GM19395 (cell line): ENCODE measurements around the gene ENTREP3.
"Not testable (repeated sequence)": the region's sequence is repeated elsewhere in the genome, so short reads cannot be mapped to it uniquely, and the experiment has no call there.

ENCODE experiments used
- ATAC-seq: cut with Tn5 transposase; IDR thresholded peaks from one replicate; pipeline ENCODE4 v1.9.1; 2021; ENCODE audit warnings: mild to moderate bottlenecking, moderate library complexity; ENCODE audit not compliant: unreplicated experiment

Gene ENTREP3

DNA sequence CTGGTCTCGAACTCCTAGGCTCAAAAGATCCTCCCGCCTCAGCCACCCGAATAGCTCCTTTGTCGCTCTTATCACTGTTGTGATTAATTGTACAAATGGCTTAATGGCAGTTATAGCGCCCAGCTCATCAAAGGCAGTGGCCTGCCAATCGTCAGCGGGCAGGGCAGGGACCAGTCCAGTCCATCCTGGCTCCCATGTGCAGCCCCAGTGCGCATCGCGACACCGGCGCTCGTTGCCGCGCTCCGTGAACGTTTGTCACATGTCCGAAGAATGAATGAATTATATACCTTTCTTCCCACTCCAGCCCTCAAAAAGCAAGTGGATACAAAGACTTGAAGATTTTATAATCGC is 28.4 kb downstream of the ENTREP3 start:
- peak; percentile 22 for ATAC-seq

DNA sequence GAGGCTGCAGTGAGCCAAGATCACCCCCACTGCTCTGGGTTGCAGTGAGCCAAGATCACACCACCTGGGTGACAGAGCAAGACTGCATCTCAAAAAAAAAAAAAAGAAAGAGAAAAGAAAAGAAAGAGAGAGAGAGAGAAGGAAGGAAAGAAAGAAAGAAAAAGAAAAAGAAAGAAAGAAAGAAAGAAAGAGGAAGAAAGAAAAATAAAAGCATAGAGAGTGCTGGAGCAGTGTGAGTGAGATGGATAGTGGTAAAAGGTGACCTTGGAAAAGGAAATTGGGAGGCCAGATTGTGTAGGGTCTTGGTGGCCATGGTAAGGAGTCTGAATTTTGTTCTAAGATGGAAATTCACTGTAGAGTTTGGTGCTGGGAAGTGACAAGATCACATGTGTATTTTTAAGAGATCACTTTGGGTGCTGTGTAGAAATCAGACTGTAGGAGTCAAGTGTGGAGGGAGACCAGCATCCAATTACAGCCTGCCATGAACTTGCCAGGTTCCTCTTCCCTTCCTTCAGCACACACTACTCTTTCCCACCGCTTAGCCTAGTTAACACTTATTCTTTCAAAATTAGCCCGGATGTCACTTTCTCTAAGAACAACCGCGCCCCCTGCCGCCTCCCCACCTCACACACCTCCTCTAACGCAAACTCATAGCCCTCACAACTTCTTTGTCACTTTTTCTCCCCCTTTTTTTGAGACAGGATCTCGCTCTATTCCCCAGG is 28.9 kb downstream of the ENTREP3 start:
- peak; percentile 38 for ATAC-seq

DNA sequence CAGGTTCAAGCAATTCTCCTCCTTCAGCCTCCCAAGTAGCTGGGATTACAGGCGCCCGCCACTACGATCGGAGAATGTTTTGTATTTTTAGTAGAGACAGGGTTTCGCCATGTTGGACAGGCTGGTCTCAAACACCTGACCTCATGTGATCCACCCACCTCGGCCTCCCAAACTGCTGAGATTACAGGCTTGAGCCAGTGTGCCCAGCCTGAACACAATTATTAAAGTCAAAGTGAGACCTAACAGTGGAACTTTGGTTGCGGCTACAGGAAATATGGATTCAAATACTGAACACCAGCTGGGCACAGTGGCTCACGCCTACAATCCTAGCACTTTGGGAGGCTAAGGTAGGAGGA is 29.9 kb downstream of the ENTREP3 start:
- ATAC-seq, result not testable (repeated sequence)

DNA sequence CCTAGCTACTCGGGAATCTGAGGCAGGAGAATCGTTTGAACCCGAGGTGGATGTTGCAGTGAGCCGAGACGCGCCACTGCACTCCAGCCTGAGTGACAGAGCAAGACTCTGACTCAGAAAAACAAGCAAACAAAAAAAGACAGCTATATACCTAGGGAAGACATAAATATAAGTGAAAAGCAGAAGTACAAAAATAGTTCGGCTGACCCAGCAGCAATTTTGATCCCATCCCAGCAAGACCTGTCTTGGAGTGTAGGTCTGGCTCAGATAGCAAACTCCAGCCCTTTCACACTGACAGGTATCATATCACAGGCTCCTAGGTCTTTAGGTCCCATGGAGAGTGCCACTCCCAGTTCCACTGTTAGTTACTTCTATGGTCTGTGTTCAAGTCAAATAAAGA is 32.2 kb downstream of the ENTREP3 start:
- ATAC-seq, result no peak

DNA sequence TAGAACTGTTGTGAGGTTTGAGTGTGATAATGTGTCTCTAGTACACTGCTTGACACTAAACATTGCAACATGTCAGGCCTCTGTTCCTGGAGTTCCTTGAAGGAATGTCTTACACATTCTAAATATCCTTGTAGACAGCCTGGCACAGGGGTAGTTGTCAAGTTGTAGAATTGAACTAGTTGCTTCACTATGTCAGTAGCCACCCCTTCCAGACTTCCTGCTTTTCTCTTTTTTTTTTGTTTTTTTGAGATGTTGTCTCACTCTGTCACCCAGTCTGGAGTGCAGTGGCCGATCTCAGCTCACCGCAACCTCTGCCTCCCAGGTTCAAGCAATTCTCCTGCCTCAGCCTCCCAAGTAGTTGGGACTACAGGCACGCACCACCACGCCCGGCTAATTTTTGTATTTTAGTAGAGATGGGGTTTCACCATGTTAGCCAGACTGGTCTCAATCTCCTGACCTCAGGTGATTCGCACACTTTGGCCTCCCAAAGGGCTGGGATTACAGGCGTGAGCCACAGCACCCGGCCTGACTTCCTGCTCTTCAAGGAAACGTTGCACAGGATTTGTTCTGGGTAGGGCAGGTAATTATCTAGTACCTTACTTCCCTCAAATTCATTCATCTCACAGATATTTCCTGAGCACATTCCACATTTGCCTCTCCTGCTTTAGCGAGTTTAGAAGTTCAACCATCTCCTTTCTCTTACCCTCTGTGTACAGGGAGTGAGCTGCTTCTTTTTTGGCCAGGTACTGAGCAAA is 34.9 kb downstream of the ENTREP3 start:
- not testable (repeated sequence) for ATAC-seq

DNA sequence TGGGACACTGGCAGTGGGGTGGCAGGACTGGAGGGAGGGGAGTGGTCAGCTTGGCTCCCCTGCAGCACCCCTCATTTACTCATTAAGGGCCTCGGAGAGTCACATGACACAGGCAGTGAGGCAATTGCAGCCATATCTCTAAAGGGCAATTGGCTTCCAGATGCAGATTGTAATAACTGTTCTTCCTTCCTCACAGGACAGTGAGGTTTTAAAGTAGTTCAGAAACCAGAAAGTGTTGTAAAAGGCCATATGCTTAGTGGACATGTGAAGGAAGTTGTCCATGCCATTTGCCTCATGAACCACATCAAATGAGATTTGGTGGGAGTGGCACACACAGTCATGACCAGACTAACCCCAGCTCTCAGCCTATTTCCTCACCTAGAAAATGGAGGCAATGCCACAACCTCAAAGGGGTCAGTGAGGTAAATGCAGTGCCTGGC is 35.7 kb downstream of the ENTREP3 start:
- ATAC-seq, result no peak

DNA sequence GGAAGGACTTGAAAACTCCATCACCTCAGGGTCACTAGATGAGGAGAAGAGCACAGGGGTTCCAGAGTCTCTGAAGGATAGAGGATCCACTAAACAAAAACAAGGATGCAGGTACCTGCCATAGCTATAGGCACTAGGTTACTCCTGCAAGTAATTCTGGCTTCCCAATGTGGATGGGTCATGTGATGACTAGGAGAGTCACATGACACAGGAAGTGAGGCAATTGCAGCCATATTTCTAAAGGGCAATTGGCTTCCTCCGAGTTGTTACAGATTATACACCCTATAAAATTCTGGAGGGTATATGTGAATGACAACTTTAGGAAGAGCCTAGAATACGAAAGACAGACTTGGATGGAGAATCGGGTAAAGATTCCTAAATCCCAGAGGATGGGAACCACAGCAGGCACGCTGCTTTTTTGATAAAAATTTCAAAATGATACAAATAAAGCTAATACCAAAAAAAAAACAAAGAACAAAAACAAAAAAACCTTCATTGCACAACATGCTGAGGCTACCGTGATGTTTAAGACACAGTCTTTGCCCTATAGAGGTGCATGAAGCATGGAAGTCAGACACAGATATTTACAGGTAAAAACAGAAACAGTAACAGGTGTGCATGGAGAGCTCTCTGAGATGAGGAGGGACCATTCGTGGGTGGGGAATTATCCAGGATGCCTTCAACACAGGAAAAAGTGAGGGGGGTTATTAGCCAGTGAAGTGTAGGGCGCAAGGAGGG is 36.3 kb downstream of the ENTREP3 start:
- no peak for ATAC-seq

DNA sequence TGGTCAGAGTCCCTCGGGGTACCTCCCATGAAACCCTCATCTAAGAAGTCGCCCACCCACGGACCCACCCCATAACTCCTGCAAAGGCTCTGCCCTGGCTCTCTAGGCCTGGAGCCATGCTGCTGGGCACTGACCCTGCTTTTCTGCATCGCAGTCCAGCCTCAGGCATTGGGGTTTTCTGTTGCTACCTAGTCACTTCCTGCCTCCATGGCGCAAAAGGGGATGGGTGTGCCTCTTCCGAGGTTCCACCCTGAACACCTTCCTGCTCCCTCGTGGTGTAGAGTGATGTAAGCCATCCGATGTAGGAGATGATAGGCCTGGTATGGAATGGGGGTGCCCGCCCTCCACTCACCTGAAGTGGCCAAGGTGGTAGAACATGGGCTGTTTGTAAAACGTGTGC is 40.6 kb downstream of the ENTREP3 start:
- ATAC-seq, result not testable (repeated sequence)

DNA sequence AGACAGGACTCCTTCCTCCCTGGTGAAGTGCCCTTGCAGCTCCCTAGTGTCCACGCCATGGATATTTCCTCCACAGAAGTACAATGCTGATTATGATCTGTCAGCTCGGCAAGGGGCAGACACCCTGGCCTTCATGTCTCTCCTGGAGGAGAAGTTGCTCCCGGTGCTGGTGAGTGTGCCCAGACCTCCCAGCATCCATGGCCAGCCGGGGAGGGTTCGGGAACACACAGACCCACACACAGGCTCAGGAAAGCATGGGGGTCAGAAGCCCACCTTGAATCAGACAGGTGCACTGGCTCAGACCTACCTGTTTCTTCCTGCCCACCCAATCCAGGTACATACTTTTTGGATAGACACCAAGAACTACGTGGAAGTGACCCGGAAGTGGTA is 43.2 kb downstream of the ENTREP3 start:
- ATAC-seq, result not testable (repeated sequence)

DNA sequence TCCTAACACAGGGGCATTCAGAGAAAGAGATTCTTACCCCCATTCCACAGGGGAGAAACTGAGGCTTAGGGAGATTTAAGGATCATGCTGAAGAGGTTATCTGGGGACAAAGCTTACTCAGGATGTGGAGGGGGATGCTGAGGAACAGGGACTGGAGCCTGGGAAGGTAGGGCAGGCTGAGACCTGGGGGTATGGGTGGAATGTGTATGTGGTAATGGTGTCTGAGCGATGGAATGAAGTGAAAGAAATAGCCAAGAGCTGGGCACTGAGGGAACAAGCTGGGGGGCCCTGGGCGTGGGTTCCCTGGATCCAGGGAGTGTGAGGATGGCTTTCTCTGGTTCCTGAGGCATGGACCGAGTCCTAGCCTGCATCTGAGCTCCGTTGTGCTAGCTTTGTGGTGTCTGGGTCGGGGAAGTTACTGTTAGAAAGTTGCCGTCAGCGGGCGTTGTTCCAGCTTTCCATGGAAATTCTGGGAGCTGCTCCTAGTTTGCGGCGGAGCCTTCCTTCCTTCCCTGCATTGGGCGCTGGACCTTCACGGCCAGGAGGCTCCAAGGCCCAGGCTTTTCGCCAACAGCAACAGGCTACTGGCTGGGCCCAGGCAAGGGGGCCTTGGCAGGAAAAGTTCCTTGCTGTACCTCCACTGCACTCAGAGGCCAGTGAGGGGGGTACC is 43.8 kb downstream of the ENTREP3 start:
- ATAC-seq, result not testable (repeated sequence)

DNA sequence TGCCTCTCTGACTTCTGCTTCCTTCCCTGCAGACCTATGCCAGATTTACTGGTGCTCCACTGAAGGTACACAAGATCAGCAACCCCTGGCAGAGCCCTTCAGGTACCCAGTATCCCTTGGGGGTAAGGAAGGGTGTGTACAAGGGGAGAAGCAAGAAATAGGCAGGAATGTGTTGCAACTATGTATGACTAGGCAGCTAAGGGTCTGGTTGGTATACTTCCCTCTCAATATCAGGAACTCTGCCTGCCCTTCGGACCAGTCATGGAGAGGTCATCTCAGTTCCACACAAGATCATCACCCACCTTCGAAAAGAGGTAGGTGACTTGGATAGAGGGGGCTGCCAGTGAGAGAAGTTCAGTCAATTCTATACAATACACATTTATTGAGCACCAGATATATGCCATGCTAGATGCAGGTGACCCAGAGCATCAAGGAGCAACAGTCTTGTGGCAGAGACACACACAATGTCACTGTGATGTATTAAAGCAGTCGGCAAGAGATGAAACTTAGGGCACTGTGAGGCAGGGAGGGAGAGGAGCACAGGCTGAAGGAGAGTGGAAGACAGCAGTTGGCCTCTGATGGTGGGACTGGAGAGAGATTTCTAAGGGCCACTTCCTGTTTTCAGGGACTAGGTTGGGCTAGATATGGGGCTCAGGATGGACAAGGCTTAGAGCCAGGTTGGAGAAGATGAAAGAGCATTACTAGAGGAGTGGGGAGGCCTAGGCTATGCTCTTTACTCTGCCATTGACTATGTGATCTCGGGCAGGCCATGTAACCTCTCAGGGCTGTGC is 44.8 kb downstream of the ENTREP3 start:
- ATAC-seq, result no peak

DNA sequence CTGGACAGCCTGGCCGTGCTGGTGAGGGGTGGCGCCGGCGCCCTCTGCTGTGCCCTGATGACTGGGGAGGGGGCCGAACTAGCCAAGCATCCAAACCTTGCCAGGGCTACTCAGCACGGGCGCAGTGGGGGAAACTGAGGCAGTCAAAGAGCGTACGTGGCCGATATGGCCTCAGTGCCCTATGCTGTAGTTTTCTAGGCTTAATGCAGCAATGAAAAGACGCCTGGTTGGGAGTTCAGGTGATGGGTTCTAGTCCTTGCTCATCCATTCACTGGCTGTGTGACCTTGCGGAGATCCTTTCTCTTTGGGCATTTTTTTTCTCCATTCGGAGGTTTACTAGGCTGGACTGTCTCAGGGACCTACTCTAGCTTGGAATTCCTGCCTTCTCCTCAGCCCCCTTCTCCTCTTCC is 46.0 kb downstream of the ENTREP3 start:
- ATAC-seq, result no peak

DNA sequence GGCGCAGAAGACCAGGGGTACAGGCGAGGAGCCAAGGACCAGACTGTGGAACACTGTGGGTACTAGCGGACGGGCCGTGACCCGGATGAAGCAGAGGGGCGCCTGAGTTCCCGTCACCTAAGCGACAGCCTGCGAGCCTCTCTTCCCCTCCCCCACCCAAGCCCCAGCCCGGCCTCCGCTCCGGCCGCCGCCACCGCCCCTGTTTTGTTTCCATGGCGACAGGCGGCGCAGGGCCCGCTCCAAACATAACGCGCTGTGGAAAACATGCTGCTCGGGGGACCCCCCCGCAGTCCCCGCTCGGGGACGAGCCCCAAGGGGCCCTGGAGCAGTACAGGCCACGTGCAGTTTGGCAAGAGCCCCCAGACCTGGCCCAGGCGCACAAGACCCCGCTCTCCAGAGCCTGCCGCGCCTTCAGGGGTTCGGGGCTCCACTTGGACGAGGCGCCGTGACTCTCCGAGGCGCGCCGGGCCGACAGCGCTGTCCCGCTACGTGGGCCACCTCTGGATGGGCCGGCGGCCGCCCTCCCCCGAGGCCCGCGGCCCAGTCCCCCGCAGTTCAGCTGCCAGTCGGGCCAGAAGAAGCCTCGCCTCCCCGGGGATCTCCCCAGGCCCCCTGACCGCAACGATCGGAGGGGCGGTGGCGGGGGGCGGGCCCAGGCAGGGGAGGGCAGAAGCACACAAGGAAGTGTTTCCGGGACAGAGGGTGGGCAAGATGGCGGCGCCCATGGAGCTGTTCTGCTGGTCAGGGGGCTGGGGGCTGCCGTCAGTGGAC is 46.6 kb downstream of the ENTREP3 start, which contains the start of gene MTX1:
Gene MTX1, plus strand, starts transcription at position 155 of the 771 bp plus-strand sequence. Its CDS starts 110 bp downstream, at position 265.
- peak; percentile 84 for ATAC-seq

DNA sequence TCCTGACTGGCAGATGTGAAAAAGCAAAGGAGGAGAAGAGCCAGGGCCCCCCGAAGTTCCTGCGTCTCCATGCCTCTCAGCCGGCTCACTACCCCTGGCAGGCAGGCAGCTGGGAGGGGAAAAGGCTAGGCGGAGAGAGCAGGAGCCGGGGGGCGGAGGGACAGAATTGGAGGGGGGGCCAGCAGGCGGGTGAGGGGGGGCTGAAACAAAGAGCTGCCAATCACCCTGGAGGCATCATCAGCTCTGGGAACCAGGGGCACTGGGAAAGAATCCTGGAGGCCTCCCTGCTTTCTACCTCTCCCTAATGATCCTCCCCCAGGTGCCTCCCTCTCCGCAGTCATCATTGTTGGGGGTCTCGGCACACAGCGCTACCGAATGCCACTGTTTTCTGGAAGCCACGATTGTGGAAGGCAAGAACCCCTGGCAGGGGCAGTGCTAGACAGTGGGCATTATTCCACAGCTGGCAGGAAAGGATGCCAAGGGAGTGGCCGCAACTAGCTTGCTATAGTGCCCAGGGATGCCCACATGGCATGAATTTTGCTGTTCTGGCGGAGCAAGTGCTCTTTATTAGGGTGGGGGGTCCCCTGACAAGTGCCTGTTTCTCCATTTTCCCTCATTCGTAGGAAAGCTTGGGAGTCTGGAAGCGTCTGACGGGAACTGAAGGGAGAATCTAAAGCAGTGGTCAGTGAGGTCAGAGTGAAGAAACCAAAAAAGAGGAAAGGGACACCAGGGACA is 47.3 kb downstream of the ENTREP3 start, which contains the start of gene THBS3:
Gene THBS3, minus strand, starts transcription at position 92 of the 735 bp plus-strand sequence. Its CDS starts 21 bp downstream, at position 71.
- ATAC-seq, result no peak

DNA sequence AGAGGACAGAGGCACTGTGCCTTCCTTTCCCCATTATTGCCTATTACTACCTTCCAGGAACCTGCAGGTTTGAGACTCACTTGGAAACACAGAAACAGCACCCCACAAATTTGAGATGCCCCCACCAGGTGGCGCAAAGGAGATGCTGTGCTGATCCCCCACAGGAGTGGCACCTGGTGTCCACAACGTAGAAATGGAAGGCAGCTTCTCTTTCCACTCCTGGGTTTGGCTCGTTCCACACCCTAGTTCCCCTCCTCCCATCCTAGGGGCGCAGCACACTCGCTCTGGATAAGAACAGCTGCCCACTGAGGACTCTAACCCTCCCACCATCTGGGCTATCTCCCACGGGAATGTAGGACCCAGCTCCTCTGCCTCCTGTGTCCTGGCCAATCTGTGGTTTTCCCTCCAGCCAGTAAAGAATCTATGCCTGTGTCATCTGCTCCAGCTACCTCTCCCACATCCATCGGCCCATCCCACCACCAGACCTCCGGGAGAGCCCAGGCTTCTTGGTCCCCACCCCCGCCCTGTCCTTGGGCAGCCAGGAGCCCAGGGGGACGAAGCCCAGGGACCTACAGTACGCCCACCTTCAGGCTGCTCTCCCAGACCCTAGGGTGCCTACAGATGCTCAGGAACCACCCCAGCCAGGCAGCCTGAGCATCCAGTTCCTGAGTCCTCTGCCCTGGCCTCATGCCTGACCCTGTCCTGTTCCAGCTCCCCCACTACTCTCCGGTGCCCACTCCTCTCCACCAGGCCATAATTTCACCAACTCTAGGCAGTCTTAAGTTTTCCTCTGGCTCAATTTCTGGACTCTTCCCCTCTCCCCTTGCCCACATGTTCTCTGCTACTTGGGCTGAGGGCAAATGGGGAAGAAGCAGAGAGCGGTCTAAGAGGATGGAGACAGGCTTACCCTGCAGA is 48.1 kb downstream of the ENTREP3 start:
- ATAC-seq, result no peak

DNA sequence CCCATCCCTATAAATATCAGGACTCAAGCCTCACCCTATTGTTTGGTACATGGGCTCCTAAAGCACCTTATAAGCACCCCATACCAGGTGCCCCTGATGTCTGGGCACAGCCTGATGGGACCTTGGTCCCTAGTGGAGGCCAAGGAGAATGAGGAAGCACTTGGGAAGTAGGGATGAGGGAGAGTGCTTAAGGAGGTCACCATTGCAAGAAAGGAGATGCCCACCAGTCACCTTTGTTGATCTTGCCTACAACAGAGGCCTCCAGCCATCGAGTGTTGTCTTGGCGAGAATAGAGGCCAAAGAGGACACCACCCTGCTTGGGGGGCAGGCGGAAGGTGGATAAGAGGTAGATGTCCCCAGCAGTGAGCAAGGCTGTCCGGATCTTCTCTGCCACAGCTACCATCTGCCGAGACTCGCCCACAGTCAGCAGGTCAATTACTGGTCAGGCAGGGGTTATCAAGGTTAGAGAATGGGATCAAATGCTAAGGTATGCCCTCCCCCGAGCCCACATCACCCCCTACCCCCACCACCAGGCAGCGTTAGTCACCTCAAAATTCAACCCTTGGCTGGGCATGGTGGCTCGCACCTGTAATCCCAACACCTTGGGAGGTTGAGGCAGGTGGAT is 49.2 kb downstream of the ENTREP3 start:
- ATAC-seq, result no peak

DNA sequence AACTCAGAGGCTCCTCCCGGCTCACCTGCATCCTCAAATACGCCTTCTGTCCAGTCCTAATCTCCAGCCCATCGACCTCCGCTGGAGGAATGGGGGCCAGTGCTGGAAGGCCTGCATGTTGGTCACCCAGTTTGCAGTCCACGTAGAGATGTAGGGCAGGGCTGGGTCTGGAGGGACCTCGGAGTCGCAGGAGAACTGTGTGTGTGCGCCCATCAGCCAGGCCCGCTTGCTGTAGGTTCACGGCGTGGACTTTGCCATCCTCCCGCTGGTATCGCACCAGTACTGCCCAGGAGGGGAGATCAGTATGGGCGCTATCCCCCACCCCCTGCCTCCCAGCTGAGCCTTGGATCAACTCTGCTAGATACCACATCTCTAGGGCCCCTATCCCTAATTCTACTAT is 50.2 kb downstream of the ENTREP3 start:
- no peak for ATAC-seq
